Upper lobe of left lung (tissue), 4 donors: ENCODE results near the gene CFAP43.

Experiments used
- EP300 ChIP-seq, 4 donors: sonication (generic); formaldehyde crosslinking; IDR thresholded peaks; one replicate each; pipeline ENCODE4 v1.5.1; 2017; ENCODE audit warnings: antibody characterized with exemption in 4 of 4, control low read depth in 2 of 4
- POLR2A ChIP-seq, 4 donors: fragments of 450-650 bp; IDR thresholded peaks; one replicate each; pipeline ENCODE4 v1.5.1; 2016 to 2017; ENCODE audit warnings: antibody characterized with exemption in 4 of 4, mild to moderate bottlenecking in 2 of 4
- POLR2AphosphoS5 ChIP-seq, 2 donors: sonication (generic); formaldehyde crosslinking; IDR thresholded peaks; one replicate each; pipeline ENCODE4 v1.5.1; 2017; ENCODE audit warnings: antibody characterized with exemption in 2 of 2

DNA sequence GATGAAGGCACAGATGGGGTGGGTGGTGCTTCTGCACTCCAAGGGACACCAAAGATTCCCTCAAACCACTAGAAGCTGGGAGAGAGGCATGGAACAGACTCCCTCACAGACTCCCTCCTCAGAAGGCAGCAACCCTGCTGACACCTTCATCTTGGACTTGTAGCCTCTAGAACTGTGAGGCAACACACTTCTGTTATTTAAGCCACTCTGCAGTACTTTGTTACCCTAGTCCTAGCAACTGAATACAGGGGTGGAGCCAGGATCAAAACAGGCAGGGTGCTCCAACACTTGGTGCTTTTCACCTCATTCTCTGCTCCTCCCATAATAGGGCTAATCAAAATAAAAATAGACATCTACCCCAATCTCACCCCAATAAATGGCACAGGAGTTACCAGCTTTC lies 20.2 kb upstream of the CFAP43 start:
- TF ChIP-seq POLR2A (IDR thresholded peaks at IDR 0.05), result no peak
- TF ChIP-seq POLR2AphosphoS5 (IDR thresholded peaks at IDR 0.05), result no peak
- TF ChIP-seq EP300 (IDR thresholded peaks at IDR 0.05), result no peak
